RWPE2 (cell line): ENCODE data around the gene CDHR2.

ENCODE experiments used
- ATAC-seq: fragments of 200-7000 bp; cut with Tn5 transposase; 3 replicates; pipeline ENCODE4 v1.9.1; 2021; ENCODE audit warnings: low read depth
- DNase-seq: peaks from one replicate; pipeline ENCODE4 v3.0.0-alpha.2; 2020; ENCODE audit warnings: low spot score
- H3K27ac ChIP-seq: fragments of 450-650 bp; 2 replicates; pipeline ENCODE4 v1.5.1; 2017; ENCODE audit warnings: mild to moderate bottlenecking; ENCODE audit not compliant: poor library complexity, severe bottlenecking
- H3K27me3 ChIP-seq: fragments of 250-450 bp; sonication (Bioruptor Pico); 2 replicates; pipeline ENCODE4 v1.5.1; 2021; ENCODE audit warnings: mild to moderate bottlenecking, moderate library complexity; ENCODE audit not compliant: insufficient read depth, poor library complexity, severe bottlenecking
- H3K36me3 ChIP-seq: fragments of 250-450 bp; sonication (Bioruptor Pico); 2 replicates; pipeline ENCODE4 v1.5.1; 2020; ENCODE audit warnings: low read depth, mild to moderate bottlenecking, moderate library complexity
- H3K4me1 ChIP-seq: fragments of 250-450 bp; sonication (Bioruptor Pico); 2 replicates; pipeline ENCODE4 v1.5.1; 2021; ENCODE audit warnings: mild to moderate bottlenecking, moderate library complexity; ENCODE audit not compliant: insufficient read depth, poor library complexity, severe bottlenecking
- H3K4me3 ChIP-seq: fragments of 250-450 bp; sonication (Bioruptor Pico); 2 replicates; pipeline ENCODE4 v1.5.1; 2021; ENCODE audit warnings: mild to moderate bottlenecking, moderate library complexity; ENCODE audit not compliant: severe bottlenecking
- H3K9me3 ChIP-seq: fragments of 250-450 bp; sonication (Bioruptor Pico); 2 replicates; pipeline ENCODE4 v1.5.1; 2021; ENCODE audit warnings: mild to moderate bottlenecking, moderate library complexity; ENCODE audit not compliant: severe bottlenecking
- CTCF ChIP-seq: fragments of 450-650 bp; IDR thresholded peaks from one replicate; pipeline ENCODE4 v1.5.1; 2017; ENCODE audit warnings: mild to moderate bottlenecking, moderate library complexity; ENCODE audit not compliant: poor library complexity, severe bottlenecking

The CDHR2 gene

GRCh38 chr5:176643491-176644219 lies 94.5 kb downstream of the CDHR2 start:
- TF ChIP-seq CTCF, result no peak
- ATAC-seq, result no peak
- no peaks in the 10 kb centered on the region for H3K27me3 ChIP-seq
- no peak overlapping the region for H3K27ac ChIP-seq
- no peak for DNase-seq
- no peaks in the 10 kb centered on the region for H3K4me1 ChIP-seq
- H3K9me3 ChIP-seq, result no peaks in the 10 kb centered on the region
- H3K36me3 ChIP-seq, result no peaks in the 10 kb centered on the region
- no peak overlapping the region for H3K4me3 ChIP-seq

- H3K9me3 ChIP-seq, result no peaks in the 10 kb centered on the region
- H3K36me3 ChIP-seq, result no peaks in the 10 kb centered on the region
- no peak for TF ChIP-seq CTCF
- ATAC-seq (no peak), DNase-seq (no peak)
- no peak overlapping the region for H3K4me3 ChIP-seq
- no peaks in the 10 kb centered on the region for H3K27me3 ChIP-seq
- H3K27ac ChIP-seq, result no peak overlapping the region
- no peaks in the 10 kb centered on the region for H3K4me1 ChIP-seq
These were observed 95.2 kb downstream of the CDHR2 start for GRCh38 chr5:176644294-176644693.

GRCh38 chr5:176644878-176645670 lies 95.9 kb downstream of the CDHR2 start:
- H3K27ac ChIP-seq, result no peak overlapping the region
- H3K4me1 ChIP-seq, result no peaks in the 10 kb centered on the region
- H3K9me3 ChIP-seq, result no peaks in the 10 kb centered on the region
- ATAC-seq (no peak), DNase-seq (no peak)
- no peak for TF ChIP-seq CTCF
- no peaks in the 10 kb centered on the region for H3K27me3 ChIP-seq
- H3K4me3 ChIP-seq, result no peak overlapping the region
- H3K36me3 ChIP-seq, result no peaks in the 10 kb centered on the region
